ENCODE measurements around the gene CPEB3. TPM values are rescaled to one million over a fixed set of nuclear protein-coding genes. Genes with fewer than 3 reads are reported as not detected.

The CPEB3 gene
- total RNA-seq, 4 donors from 2014 or later, result 12.3 to 18.4 (median 12.7) TPM

DNA sequence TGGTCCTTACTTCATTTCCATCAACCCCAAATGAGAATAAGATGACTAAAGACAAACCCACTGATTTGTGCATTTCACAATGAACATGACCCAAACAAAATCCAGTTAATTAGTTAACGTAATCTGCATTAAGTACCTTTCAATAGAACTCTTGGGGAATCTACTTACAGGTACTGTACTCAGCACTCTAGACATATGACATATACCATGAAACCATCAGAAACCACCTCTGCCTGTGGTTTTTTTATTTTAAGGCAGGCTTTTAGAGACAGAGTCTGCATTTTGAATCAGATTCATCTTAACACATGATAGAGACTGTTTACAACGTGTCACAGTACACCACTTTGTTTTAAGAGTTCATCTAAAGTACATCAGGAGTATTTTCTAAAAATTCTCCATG is 198.9 kb downstream of the CPEB3 start:
- intact Hi-C loops (cut with DNase I), result no loop called here
- H3K4me1 ChIP-seq, result peaks cover 5 to 25% of the 10 kb centered on the region in 2 donors
- TF ChIP-seq POLR2A (IDR thresholded peaks at IDR 0.05), result no peak
- no peak for DNase-seq
- no peak overlapping the region for H3K27ac ChIP-seq
- H3K36me3 ChIP-seq, result no peaks in the 10 kb centered on the region
- WGBS, 2 donors, result 75 to 81% methylated on average over 2 of the region's 2 CpGs
- H3K9me3 ChIP-seq, result no peaks in the 10 kb centered on the region
- H3K4me3 ChIP-seq (replicated peaks in 1 of 3), result no peak overlapping the region
- no peaks in the 10 kb centered on the region for H3K27me3 ChIP-seq

DNA sequence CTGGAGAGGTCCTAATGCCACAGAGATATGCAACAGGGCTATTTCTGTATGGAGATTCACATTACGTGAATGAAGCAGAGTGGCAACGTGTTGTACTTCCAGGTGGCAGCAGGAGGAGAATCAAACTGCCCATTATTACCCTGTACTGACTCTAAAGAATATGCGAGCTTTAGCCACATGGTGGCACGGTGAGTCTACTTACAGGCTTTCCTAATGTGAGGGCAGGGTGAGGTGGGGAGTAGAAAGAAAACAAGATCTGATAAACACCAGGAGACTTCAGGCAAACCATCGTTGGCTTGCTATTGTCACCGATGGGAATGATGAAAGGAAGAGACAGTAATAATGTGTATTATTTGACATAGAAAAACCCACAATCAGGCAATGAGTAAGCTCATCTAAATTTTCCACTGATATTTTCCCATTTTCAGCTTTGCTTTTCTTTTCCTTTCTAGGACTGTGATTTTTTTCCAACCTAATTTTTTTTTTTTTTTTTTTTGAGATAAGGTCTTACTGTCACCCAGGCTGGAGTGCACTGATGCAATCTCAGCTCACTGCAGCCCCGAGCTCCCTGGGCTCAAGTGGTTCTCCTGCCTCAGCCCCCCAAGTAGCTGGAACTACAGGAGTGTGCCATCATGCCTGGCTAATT is 203.0 kb downstream of the CPEB3 start:
- no peak for TF ChIP-seq POLR2A (IDR thresholded peaks at IDR 0.05)
- TF ChIP-seq, protein P1, sequence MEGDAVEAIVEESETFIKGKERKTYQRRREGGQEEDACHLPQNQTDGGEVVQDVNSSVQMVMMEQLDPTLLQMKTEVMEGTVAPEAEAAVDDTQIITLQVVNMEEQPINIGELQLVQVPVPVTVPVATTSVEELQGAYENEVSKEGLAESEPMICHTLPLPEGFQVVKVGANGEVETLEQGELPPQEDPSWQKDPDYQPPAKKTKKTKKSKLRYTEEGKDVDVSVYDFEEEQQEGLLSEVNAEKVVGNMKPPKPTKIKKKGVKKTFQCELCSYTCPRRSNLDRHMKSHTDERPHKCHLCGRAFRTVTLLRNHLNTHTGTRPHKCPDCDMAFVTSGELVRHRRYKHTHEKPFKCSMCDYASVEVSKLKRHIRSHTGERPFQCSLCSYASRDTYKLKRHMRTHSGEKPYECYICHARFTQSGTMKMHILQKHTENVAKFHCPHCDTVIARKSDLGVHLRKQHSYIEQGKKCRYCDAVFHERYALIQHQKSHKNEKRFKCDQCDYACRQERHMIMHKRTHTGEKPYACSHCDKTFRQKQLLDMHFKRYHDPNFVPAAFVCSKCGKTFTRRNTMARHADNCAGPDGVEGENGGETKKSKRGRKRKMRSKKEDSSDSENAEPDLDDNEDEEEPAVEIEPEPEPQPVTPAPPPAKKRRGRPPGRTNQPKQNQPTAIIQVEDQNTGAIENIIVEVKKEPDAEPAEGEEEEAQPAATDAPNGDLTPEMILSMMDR (IDR thresholded peaks at IDR 0.05), result peak; percentile 53 to 99 (median 86)
- peaks cover 11 to 25% of the 10 kb centered on the region in 2 donors for H3K4me1 ChIP-seq
- H3K4me3 ChIP-seq (replicated peaks in 1 of 3), result no peak overlapping the region
- H3K36me3 ChIP-seq, result no peaks in the 10 kb centered on the region
- 4 to 7% methylated on average over 7 of the region's 7 CpGs for WGBS, 2 donors
- H3K27me3 ChIP-seq, result no peaks in the 10 kb centered on the region
- H3K27ac ChIP-seq, result peak overlapping the region; percentile 71 to 84 (median 76)
- intact Hi-C loops (cut with DNase I), result loop anchor here (5.0 kb wide), 1 partner anchor 204 kb away; the partner anchor contains the start of genes CPEB3 and MARCHF5
- peak; percentile 86 to 90 for DNase-seq
- H3K9me3 ChIP-seq, result no peaks in the 10 kb centered on the region

DNA sequence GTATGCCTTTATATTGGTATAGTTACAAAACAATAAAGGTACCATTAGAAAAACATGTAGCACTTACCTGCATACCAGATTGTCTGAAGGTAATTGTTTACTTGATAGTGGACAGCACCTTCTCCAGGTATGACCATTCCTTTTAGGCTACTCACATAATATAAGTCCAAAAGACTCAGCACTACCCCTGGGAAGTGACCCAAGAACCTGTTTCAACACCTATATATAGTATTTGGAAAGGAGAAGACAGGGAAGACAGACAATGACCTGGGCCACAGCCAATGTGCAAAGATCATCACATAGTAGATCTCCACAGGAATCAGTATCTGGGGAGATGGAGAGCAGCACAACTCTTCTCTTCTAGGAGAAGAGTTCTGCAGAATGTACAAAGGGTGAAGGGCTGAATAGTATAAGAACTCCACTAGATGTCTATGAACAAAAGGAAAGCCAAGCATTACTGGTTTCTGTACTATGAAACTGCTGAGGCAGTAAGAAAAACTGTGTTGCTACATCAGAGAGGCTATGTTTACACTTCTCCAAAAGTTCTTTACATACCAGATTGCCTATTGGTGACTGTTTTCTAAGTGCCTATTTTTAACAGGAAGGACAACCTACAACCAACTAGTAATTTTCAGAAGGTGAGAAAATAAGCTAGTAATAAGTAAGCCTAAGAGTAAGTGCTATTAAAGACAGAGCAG is 208.1 kb downstream of the CPEB3 start:
- DNase-seq, result no peak
- Histone ChIP-seq H3K4me1 (peaks cover 9 to 18% of the 10 kb centered on the region in 2 donors), H3K9me3 (no peaks in the 10 kb centered on the region), H3K36me3 (peaks cover 5 to 13% of the 10 kb centered on the region in 2 donors), H3K27ac (peak overlapping the region; percentile 47 to 77 (median 66)), H3K4me3 (replicated peaks in 1 of 3) (no peak overlapping the region), H3K27me3 (no peaks in the 10 kb centered on the region)
- no peak for TF ChIP-seq POLR2A (IDR thresholded peaks at IDR 0.05)
- TF ChIP-seq, protein P1 (IDR thresholded peaks at IDR 0.05), result no peak
- intact Hi-C loops (cut with DNase I), result no loop called here

DNA sequence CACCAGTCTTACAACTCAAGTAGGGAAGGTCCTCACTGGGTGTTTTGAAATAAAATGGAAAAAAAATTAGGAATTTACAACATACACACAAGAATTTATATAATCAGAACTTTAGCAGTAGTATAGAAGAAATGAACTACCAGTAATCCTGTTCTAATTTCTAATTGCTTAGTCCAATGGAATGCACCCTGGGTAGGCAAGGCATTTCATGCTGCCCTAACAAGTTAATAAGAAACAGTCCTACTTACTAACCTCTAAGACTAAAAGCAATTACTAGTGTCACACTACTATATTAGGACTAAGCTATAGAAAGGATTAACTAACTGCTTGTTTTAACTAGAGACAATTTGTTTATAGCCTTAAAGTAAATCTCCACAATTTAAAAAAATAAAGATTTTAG is 209.2 kb downstream of the CPEB3 start:
- no peaks in the 10 kb centered on the region for H3K27me3 ChIP-seq
- intact Hi-C loops (cut with DNase I), result no loop called here
- peaks cover 9 to 11% of the 10 kb centered on the region in 2 donors for H3K4me1 ChIP-seq
- no peak overlapping the region for H3K4me3 ChIP-seq (replicated peaks in 1 of 3)
- H3K27ac ChIP-seq, result no peak overlapping the region
- H3K36me3 ChIP-seq, result peaks cover 5 to 13% of the 10 kb centered on the region in 2 donors
- TF ChIP-seq POLR2A (IDR thresholded peaks at IDR 0.05), result no peak
- TF ChIP-seq, protein P1 (IDR thresholded peaks at IDR 0.05), result no peak
- no peak for DNase-seq
- no peaks in the 10 kb centered on the region for H3K9me3 ChIP-seq

DNA sequence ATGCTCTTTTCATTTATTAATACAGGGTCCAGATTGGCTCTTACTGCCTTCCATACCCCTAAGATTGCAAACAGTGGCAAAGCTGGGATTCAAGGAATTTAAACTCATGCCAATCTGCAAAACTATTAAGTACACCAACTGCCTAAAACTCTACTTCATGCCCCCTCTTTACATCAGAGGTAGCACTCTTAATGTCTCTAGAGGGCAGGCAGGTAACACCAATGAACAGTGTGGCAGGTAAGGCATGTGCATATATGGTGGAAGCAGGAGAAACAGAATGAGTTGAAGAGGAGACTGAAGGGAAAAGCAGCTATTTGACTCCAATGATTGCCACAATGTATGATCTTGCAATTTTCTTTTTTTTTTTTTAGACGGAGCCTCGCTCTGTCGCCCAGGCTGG is 210.6 kb downstream of the CPEB3 start:
- no peaks in the 10 kb centered on the region for H3K9me3 ChIP-seq
- no peak overlapping the region for H3K4me3 ChIP-seq (replicated peaks in 1 of 3)
- no peak for DNase-seq
- peaks cover 9 to 11% of the 10 kb centered on the region in 2 donors for H3K4me1 ChIP-seq
- H3K27me3 ChIP-seq, result no peaks in the 10 kb centered on the region
- 91 to 97% methylated on average over 3 of the region's 3 CpGs for WGBS, 2 donors
- no peak overlapping the region for H3K27ac ChIP-seq
- intact Hi-C loops (cut with DNase I), result no loop called here
- TF ChIP-seq, protein P1 (IDR thresholded peaks at IDR 0.05), result no peak
- no peak for TF ChIP-seq POLR2A (IDR thresholded peaks at IDR 0.05)
- peaks cover 5 to 13% of the 10 kb centered on the region in 2 donors for H3K36me3 ChIP-seq

Data from thyroid gland (tissue), 4 donors.